Measurements from ENCODE around the gene IFIT2.

- TF ChIP-seq CTCF (IDR thresholded peaks at IDR 0.05) (no peak), POLR2A (IDR thresholded peaks at IDR 0.05) (no peak)
Measured at GRCh38 chr10:89339875-89340274, 38.0 kb downstream of the IFIT2 start.

All from esophagus squamous epithelium (tissue), 4 donors.